Subcutaneous adipose tissue (tissue), 4 donors: ENCODE results near the gene PTPRG. TPM values are rescaled to one million over a fixed set of nuclear protein-coding genes. Genes with fewer than 3 reads are reported as not detected.

ENCODE experiments used
- CTCF ChIP-seq: fragments of 450-650 bp; IDR thresholded peaks from one replicate; pipeline ENCODE4 v1.5.1; 2016; ENCODE audit warnings: low read depth, mild to moderate bottlenecking, control low read depth, antibody characterized with exemption, moderate library complexity
- total RNA-seq, 4 donors: library from RNA; depleted of rRNA; stranded (reverse); fragments of >200 nt; gene quantifications; one replicate each; pipeline ENCODE4 v1.1.0, GENCODE V29; 2016

Gene PTPRG
- total RNA-seq, 4 donors from 2014 or later, result 115 to 164 (median 159) TPM

GRCh38 chr3:62226601-62227339 lies 665.4 kb downstream of the PTPRG start:
- TF ChIP-seq CTCF, result no peak

- TF ChIP-seq CTCF, result no peak
These were observed 667.1 kb downstream of the PTPRG start for GRCh38 chr3:62228467-62228866.

- TF ChIP-seq CTCF, result no peak
These were observed 667.8 kb downstream of the PTPRG start for GRCh38 chr3:62229211-62229610.

GRCh38 chr3:62229908-62230307 lies 668.5 kb downstream of the PTPRG start:
- TF ChIP-seq CTCF, result no peak

GRCh38 chr3:62233065-62233464 lies 671.7 kb downstream of the PTPRG start:
- TF ChIP-seq CTCF, result no peak

- TF ChIP-seq CTCF, result no peak
These were observed 674.6 kb downstream of the PTPRG start for GRCh38 chr3:62236016-62236415.

GRCh38 chr3:62237286-62237948 lies 676.0 kb downstream of the PTPRG start:
- no peak for TF ChIP-seq CTCF
